Measurements from ENCODE around the gene ZNF747.
A peak's percentile ranks its signal among the peaks of the same experiment; 100 is the strongest.

GRCh38 chr16:30535777-30536190, 1.1 kb upstream of the ZNF747 start:
- TF ChIP-seq CTCF (IDR thresholded peaks at IDR 0.05) (peak; percentile 66), POLR2AphosphoS5 (IDR thresholded peaks at IDR 0.05; ENCODE audit: low read depth, low read length) (no peak), REST (IDR thresholded peaks at IDR 0.05; ENCODE audit: insufficient read depth in 1 of 2, low read depth in 2 of 2, low read length in 1 of 2) (no peak), SIN3A (IDR thresholded peaks at IDR 0.05; ENCODE audit: borderline replicate concordance, insufficient read depth, low read depth, low read length) (no peak)
